H9 (cell line): ENCODE results near the gene BRMS1. TPM values are rescaled to one million over a fixed set of nuclear protein-coding genes. Genes with fewer than 3 reads are reported as not detected.

Experiments used
- DNase-seq: peaks from one replicate; pipeline ENCODE4 v3.0.0-alpha.2; 2017
- H2AFZ ChIP-seq: one replicate; pipeline ENCODE4 v1.6.1; 2013; ENCODE audit warnings: mild to moderate bottlenecking, low read length, control low read depth, moderate library complexity
- H2AK5ac ChIP-seq: 2 replicates; pipeline ENCODE4 v1.6.1; 2013; ENCODE audit warnings: low read length, control low read depth, mixed read lengths; ENCODE audit not compliant: insufficient read length
- H2BK120ac ChIP-seq: one replicate; pipeline ENCODE4 v1.6.1; 2013; ENCODE audit warnings: low read depth, mild to moderate bottlenecking, low read length, control low read depth, inconsistent platforms; ENCODE audit not compliant: poor library complexity, severe bottlenecking
- H2BK12ac ChIP-seq: 2 replicates; pipeline ENCODE4 v1.6.1; 2013; ENCODE audit warnings: low read length, control low read depth, mixed read lengths, low read depth; ENCODE audit not compliant: insufficient read length
- H2BK15ac ChIP-seq: 2 replicates; pipeline ENCODE4 v1.6.1; 2013; ENCODE audit warnings: low read depth, low read length, control low read depth
- H2BK20ac ChIP-seq: one replicate; pipeline ENCODE4 v1.6.1; 2013; ENCODE audit warnings: low read depth, mild to moderate bottlenecking, low read length, control low read depth, inconsistent platforms; ENCODE audit not compliant: poor library complexity, severe bottlenecking
- H2BK5ac ChIP-seq: 2 replicates; pipeline ENCODE4 v1.6.1; 2013; ENCODE audit warnings: low read length, control low read depth, mixed read lengths; ENCODE audit not compliant: insufficient read length
- H3K14ac ChIP-seq: 2 replicates; pipeline ENCODE4 v1.6.1; 2013; ENCODE audit warnings: low read length, control low read depth; ENCODE audit not compliant: insufficient read depth
- H3K18ac ChIP-seq: 2 replicates; pipeline ENCODE4 v1.6.1; 2013; ENCODE audit warnings: low read depth, mild to moderate bottlenecking, mixed read lengths, low read length, control low read depth; ENCODE audit not compliant: insufficient read length
- H3K23ac ChIP-seq: 2 replicates; pipeline ENCODE4 v1.6.1; 2013; ENCODE audit warnings: low read length, control low read depth, mixed read lengths, low read depth; ENCODE audit not compliant: insufficient read length
- H3K23me2 ChIP-seq: 2 replicates; pipeline ENCODE4 v1.6.1; 2013; ENCODE audit warnings: low read depth, mild to moderate bottlenecking, mixed read lengths, low read length, control low read depth; ENCODE audit not compliant: insufficient read length, poor library complexity, severe bottlenecking
- H3K27ac ChIP-seq: 2 replicates; pipeline ENCODE4 v1.5.1; 2013; ENCODE audit warnings: low read length, control low read depth, mixed read lengths, low read depth; ENCODE audit not compliant: insufficient read length
- H3K27me3 ChIP-seq: 2 replicates; pipeline ENCODE4 v1.6.1; 2013; ENCODE audit warnings: low read length, control low read depth, inconsistent platforms; ENCODE audit not compliant: insufficient read depth
- H3K4ac ChIP-seq: 2 replicates; pipeline ENCODE4 v1.6.1; 2013; ENCODE audit warnings: low read depth, mild to moderate bottlenecking, control low read depth, inconsistent platforms, low read length, moderate library complexity
- H3K4me1 ChIP-seq: 2 replicates; pipeline ENCODE4 v1.6.1; 2013; ENCODE audit warnings: low read length, control low read depth, inconsistent platforms; ENCODE audit not compliant: insufficient read depth
- H3K4me2 ChIP-seq: 2 replicates; pipeline ENCODE4 v1.6.1; 2013; ENCODE audit warnings: low read length, control low read depth, mixed read lengths; ENCODE audit not compliant: insufficient read length, insufficient read depth
- H3K56ac ChIP-seq: 2 replicates; pipeline ENCODE4 v1.6.1; 2013; ENCODE audit warnings: low read depth, mild to moderate bottlenecking, mixed read lengths, low read length, control low read depth; ENCODE audit not compliant: insufficient read length
- H3K79me1 ChIP-seq: 2 replicates; pipeline ENCODE4 v1.6.1; 2013; ENCODE audit warnings: low read depth, mild to moderate bottlenecking, moderate library complexity, low read length, control low read depth, inconsistent platforms; ENCODE audit not compliant: insufficient read depth, poor library complexity, severe bottlenecking
- H3K79me2 ChIP-seq: 2 replicates; pipeline ENCODE4 v1.6.1; 2013; ENCODE audit warnings: low read length, control low read depth, inconsistent platforms; ENCODE audit not compliant: insufficient read depth
- H3K9ac ChIP-seq: 2 replicates; pipeline ENCODE4 v1.6.1; 2013; ENCODE audit warnings: low read length, control low read depth, mixed read lengths; ENCODE audit not compliant: insufficient read length; ENCODE audit errors: extremely low read depth
- H3K9me3 ChIP-seq: one replicate; pipeline ENCODE4 v1.6.1; 2013; ENCODE audit warnings: low read depth, low read length, inconsistent platforms; ENCODE audit not compliant: control insufficient read depth
- H3T11ph ChIP-seq: one replicate; pipeline ENCODE4 v1.6.1; 2013; ENCODE audit warnings: mild to moderate bottlenecking, low read length, control low read depth, inconsistent platforms
- H4K20me1 ChIP-seq: one replicate; pipeline ENCODE4 v1.6.1; 2013; ENCODE audit not compliant: control insufficient read depth, insufficient read length, insufficient read depth
- H4K5ac ChIP-seq: 2 replicates; pipeline ENCODE4 v1.6.1; 2013; ENCODE audit warnings: low read depth, mild to moderate bottlenecking, mixed read lengths, low read length, control low read depth; ENCODE audit not compliant: insufficient read length
- H4K8ac ChIP-seq: replicated peaks from 2 replicates; pipeline ENCODE4 v1.6.1; 2013; ENCODE audit warnings: low read length, control low read depth, mixed read lengths, low read depth; ENCODE audit not compliant: insufficient read length
- H4K91ac ChIP-seq: 2 replicates; pipeline ENCODE4 v1.6.1; 2013; ENCODE audit warnings: low read depth, mild to moderate bottlenecking, moderate library complexity, mixed read lengths, low read length, control low read depth; ENCODE audit not compliant: insufficient read length
- H3K27ac Mint-ChIP-seq, 3 experiments: 2 replicates in 2 of 3; 3 replicates in 1 of 3; pipeline ENCODE4 v1.8.0; 2020 to 2021; ENCODE audit warnings: mixed read lengths in 3 of 3, mild to moderate bottlenecking in 1 of 3, moderate library complexity in 1 of 3
- H3K27me3 Mint-ChIP-seq: 2 replicates; pipeline ENCODE4 v1.8.0; 2021; ENCODE audit warnings: low read depth, mild to moderate bottlenecking, moderate library complexity, mixed read lengths
- H3K36me3 Mint-ChIP-seq, 3 experiments: 2 replicates in 2 of 3; 3 replicates in 1 of 3; pipeline ENCODE4 v1.8.0; 2020 to 2021; ENCODE audit warnings: low read depth in 3 of 3, mixed read lengths in 3 of 3; ENCODE audit not compliant: insufficient read depth in 1 of 3
- H3K4me1 Mint-ChIP-seq, 2 experiments: 2 replicates each; pipeline ENCODE4 v1.8.0; 2020; ENCODE audit warnings: mixed read lengths in 2 of 2
- H3K4me3 Mint-ChIP-seq, 2 experiments: 2 replicates in 1 of 2; 3 replicates in 1 of 2; pipeline ENCODE4 v1.8.0; 2020 to 2021; ENCODE audit warnings: mild to moderate bottlenecking in 2 of 2, mixed read lengths in 2 of 2, moderate library complexity in 1 of 2
- H3K9me3 Mint-ChIP-seq, 2 experiments: 2 replicates in 1 of 2; 3 replicates in 1 of 2; pipeline ENCODE4 v1.8.0; 2020; ENCODE audit warnings: mild to moderate bottlenecking in 2 of 2, mixed read lengths in 2 of 2, moderate library complexity in 1 of 2
- CTCF ChIP-seq: fragments of 200-600 bp; sonication (generic); conservative IDR thresholded peaks from 3 replicates; pipeline ENCODE4 v1.8.0; 2021; ENCODE audit warnings: antibody characterized with exemption, mild to moderate bottlenecking
- WGBS: extraction: QIAGEN DNeasy Blood & Tissue Kit; methylation state at CpG from one replicate; pipeline ENCODE4 v1.1.7; 2013; ENCODE audit warnings: missing lambda C conversion rate, low lambda C conversion rate, mixed read lengths; ENCODE audit not compliant: insufficient read length; ENCODE audit errors: extremely low coverage; 5-methylcytosine and 5-hydroxymethylcytosine counted together
- total RNA-seq: library from RNA; stranded (reverse); gene quantifications from 2 replicates; pipeline ENCODE4 v1.2.1, GENCODE V29; 2021

The BRMS1 gene
- total RNA-seq, 1 experiment from 2014 or later: 50.1 TPM

DNA sequence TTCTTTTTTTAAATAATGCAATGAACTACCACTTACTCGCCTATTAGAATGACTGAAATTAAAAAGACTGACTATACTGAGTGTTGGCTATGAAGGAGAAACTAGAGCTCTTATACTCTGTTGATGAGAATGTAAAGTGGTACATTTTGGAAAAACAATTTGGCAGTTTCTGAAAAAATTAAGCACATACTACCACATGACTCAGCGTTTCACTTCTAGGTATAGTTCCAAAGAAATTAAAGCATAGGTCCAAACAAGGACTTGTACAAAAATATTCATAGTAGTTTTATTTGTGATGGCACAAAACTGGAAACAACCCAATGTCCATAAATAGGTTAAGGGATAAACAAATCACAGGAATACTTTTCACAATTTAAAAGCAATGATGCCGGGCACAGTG lies 49.0 kb upstream of the BRMS1 start:
- Histone ChIP-seq H2AK5ac (no peak overlapping the region), H3K14ac (no peak overlapping the region), H2BK12ac (no peak overlapping the region), H3K4ac (no peak overlapping the region), H3K79me2 (no peaks in the 10 kb centered on the region), H2AFZ (no peak overlapping the region), H3K18ac (no peak overlapping the region), H2BK15ac (no peak overlapping the region), H4K5ac (no peak overlapping the region), H4K91ac (no peak overlapping the region), H3K9ac (no peak overlapping the region), H4K8ac (no peak overlapping the region), H3K9me3 (no peaks in the 10 kb centered on the region), H2BK20ac (no peak overlapping the region), H2BK120ac (no peak overlapping the region), H3K79me1 (no peaks in the 10 kb centered on the region), H3K56ac (no peak overlapping the region), H3T11ph (no peak overlapping the region), H3K27ac (no peak overlapping the region), H2BK5ac (no peak overlapping the region), H3K27me3 (no peaks in the 10 kb centered on the region), H3K23ac (no peak overlapping the region), H4K20me1 (no peaks in the 10 kb centered on the region), H3K23me2 (no peaks in the 10 kb centered on the region), H3K4me1 (no peaks in the 10 kb centered on the region), H3K4me2 (no peak overlapping the region)
- peaks cover 16% of the 10 kb centered on the region for H3K27me3 Mint-ChIP-seq
- DNase-seq: no peak
- TF ChIP-seq CTCF: no peak
- H3K36me3 Mint-ChIP-seq: no peaks in the 10 kb centered on the region
- H3K9me3 Mint-ChIP-seq: no peaks in the 10 kb centered on the region
- no peak overlapping the region for H3K27ac Mint-ChIP-seq
- 0 out of 4 replicates have a peak, but pooled peaks cover 0 to 3% of the 10 kb centered on the region in 2 experiments for H3K4me1 Mint-ChIP-seq
- H3K4me3 Mint-ChIP-seq: no peak overlapping the region
- WGBS: no CpG with 5 or more reads among the region's 3 CpGs
